NCI-H2029 treated with DMSO at 0.1 percent for 48 hours (cell line): ENCODE results near the gene RPL37A.
A peak's percentile ranks its signal among the peaks of the same experiment; 100 is the strongest.

Experiments used
- DNase-seq: peaks from one replicate; lab custom pipeline; 2025; lab: John Stamatoyannopoulos, UW

The RPL37A gene

DNA sequence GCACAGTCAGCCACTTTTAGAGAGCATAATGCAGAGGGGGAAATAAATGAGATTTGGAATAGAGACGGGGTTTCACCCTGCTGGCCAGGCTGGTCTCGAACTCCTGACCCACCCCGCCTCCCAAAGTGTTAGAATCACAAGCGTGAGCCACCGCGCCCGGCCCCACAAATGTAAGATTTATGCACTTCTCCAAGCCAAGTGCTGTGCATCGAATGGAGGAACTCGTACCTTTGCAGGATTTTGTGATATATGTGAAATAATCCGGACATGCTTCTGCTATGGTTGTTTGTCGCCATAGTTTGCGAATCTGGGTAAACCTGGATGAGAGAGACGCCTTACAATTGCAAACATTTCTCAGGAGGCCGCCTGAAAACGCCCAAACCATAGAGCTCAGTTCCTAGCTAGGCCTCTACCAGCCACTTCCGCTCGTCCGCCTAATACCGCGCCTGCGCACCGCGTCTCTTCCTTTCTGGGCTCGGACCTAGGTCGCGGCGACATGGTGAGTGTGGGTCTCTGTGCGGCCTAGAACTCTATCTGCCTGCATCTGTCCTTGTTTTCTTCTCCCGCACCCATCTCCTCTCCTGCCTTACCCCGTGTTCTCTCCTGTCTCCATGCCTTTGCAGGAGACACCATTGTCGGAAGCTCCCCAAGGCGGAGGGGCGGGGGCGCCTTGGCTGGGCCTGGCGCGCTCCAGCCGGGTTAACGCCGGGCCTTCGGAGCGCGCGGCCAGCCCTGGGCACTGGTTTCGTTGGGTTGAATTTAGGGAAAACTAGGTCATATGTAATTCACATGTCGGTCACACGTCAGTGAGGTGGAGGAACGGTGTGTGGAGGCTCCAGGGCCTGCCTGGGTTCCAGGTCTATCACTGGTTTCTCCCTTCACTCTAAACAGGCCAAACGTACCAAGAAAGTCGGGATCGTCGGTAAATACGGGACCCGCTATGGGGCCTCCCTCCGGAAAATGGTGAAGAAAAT is at the start of gene RPL37A:
Gene RPL37A, plus strand, starts transcription at position 466 of the 974 bp plus-strand sequence. Its CDS starts 31 bp downstream, at position 497.
- DNase-seq: peak; percentile 95

DNA sequence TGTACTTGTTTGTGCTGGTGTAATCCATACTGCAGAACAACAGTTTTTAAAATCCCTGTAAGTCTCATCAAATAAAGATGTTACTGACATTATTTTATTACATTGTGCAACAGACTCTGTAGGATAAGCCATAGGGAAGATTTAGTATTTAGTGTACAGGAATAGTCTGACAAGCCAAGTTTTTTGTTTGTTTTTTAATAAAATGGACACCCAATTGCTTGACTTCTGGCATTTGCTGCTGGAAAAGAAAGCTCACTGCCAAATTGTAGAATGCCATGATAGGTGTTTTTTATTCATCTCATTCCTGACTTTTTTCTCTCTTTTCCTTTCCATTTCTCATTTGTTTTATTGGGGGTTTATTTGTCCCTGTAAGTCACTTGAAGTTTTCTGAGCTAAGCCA is 48.3 kb upstream of the RPL37A start:
- DNase-seq: no peak

DNA sequence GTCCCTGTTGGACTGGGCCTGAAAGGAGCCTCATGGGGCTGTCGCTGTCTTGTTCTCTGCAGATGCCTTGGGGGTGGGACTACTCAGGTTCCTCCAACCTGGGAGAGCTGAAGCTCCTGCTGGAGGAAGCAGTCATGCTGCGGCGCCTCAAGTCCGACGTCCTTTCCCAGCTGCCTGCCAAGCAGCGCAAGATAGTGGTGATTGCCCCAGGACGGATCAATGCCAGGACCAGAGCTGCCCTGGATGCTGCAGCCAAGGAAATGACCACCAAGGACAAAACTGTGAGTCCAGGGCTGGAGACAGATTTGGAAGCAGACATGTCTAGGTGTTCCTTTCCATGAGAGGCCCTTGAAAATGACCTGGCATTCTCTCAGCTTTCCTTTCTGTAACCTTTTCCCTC is 47.9 kb upstream of the RPL37A start:
- no peak for DNase-seq

DNA sequence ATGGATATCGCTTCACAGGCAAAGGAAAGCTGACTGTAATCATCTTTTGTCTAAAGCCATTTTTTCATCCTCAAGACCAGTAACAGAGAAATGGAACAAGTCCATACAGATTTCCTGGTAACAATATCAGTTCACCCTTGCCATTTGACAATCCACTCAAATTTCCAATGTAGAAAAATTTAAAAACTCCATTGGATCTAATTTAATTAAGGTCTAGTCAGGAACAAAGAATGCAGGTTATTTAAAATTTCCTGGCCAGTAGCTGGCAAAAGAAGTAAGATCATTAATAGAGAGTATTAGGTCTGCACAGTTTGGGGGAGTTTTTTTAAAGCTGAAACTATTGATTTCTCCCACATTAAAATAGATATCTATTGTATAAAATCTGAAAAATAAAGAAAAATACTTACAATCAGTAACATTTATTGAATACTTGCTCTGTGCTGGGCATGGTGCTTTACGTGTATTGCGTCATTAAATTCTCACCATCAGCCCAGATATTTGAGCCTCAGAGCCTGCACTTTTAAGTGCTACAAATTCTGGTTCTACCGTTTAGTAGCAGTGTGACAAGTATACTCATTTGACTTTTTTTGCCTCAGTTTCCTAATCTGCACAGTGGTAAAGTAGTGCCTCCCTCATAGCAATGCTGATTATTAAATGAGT is 44.6 kb upstream of the RPL37A start:
- no peak for DNase-seq

DNA sequence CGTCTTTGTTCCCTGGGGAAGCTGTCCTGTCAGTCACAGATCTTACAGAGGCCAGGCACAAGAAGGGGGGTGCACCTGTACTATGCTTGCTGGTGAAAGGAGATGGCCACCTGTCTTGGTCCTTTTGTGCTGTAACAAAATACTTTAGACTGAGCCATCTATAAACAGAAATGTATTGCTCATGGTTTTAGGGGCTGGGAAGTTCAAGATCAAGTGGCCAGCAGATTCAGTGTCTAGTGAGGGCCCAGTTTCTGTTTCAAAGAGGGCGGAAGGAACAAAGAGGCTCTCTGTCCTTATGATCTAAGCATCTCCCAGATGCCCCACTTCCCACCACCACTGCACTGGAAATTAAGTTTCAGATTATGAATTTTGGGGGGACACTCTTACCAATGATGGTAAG is 35.5 kb upstream of the RPL37A start:
- DNase-seq: no peak

DNA sequence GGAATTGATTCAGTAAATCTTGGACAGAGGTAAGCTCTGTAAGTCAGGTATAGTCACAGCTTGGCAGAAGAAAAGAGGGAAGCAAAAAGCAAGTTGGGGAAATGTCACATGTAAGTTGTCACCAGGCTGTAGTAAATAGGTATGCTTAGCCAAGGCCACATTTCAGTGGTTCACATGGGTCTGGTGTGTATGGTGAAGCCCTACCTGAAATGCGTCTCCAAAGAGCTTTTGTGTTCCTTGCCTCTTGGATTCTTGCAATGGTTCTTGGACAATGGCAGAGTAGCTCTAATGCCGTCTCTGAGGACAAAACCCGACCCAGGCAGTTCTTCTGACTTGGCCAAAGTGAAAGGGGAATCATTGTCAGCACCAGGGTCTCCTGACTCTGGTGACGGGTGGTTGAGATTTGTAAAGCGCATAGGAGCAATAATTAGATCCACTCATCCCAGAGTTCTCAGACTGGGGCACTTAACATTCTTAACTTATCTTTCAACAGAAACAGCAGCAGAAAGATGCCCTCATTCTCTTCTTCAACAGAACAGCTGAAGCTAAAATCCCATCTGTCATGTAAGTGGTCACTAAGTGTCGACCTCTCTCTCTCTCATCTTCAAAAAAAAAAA is 34.4 kb upstream of the RPL37A start:
- no peak for DNase-seq

DNA sequence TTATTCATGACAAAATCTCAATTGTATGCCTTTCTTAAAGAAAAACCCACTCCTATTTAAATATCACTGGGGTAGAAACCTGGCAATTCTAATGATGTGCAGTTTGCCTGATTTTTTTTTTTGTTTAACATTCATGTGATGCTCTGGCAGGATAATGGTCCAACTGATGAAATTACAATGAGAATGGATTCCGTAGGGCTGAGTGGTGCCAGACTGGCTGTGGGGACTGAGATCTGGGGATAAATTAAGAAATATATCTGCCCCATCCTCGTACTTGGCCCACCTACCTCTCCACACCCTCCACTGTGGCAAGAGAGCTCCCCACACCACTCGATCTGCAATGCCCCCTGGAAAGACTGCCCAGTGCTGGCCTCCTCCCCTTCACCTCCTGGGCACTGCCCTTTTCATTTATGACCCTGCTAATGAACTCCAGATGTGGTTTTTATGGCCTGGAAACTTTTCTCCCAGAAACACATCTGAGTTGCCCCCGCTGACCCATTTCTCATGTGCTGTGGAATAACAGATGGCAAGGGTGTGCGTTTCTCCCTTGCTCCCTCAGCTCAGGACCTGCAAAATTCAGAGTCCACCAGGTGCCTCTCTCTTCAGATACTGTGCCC is 33.0 kb upstream of the RPL37A start:
- no peak for DNase-seq

DNA sequence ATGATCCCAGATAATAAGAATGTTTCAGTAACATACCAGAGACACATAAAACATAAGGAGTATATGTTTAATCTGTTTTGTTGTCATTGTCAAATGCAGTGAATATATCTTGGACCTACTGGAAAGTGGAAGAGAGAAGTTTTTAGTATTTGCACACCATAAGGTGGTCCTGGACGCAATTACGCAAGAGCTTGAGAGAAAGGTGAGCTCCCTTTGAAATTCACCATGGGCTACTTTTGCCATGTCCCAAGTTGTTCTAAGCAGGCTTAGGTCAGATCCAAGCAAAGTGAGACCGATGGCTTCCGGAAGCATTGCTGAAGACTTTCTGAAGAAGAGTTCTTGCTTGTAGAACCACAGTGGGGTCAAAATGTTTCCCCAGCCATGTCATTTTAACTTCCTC is 30.8 kb upstream of the RPL37A start:
- DNase-seq: no peak

DNA sequence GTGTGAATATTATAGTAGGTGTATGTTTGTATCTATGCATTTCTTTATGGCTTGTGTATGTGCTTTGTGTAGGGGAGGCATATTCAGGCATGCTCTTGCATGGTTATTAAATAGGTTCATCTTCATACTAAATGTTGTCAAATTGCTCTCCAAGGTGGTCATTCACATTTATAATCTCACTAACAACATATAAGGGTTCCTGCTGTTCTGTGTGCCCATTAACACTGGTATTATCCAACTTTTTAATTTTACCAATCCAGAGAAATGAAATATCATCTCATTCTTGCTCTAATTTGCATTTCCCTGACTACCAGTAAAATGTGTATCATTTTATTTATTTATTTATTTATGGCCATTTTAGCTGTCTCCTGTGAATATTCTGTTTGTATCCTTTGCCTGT is 29.0 kb upstream of the RPL37A start:
- no peak for DNase-seq

DNA sequence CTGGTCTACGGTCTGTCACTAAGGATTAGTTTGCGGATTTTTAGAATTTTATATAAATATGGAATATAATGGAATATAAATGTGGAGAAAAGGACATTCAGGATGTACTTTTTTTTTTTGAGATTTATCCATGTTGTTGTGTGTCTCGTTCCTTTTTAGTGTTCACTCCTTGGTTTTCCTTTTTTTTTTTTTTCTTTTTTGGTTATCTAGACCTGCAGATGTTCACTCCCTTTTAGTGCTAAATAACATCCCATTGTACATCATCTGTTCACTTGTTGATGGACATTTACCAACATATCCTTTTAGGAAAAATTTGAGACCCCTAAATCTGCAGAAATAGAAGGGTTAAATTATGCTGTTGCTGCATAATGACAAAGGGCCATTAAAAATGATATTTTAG is 25.5 kb upstream of the RPL37A start:
- no peak for DNase-seq

DNA sequence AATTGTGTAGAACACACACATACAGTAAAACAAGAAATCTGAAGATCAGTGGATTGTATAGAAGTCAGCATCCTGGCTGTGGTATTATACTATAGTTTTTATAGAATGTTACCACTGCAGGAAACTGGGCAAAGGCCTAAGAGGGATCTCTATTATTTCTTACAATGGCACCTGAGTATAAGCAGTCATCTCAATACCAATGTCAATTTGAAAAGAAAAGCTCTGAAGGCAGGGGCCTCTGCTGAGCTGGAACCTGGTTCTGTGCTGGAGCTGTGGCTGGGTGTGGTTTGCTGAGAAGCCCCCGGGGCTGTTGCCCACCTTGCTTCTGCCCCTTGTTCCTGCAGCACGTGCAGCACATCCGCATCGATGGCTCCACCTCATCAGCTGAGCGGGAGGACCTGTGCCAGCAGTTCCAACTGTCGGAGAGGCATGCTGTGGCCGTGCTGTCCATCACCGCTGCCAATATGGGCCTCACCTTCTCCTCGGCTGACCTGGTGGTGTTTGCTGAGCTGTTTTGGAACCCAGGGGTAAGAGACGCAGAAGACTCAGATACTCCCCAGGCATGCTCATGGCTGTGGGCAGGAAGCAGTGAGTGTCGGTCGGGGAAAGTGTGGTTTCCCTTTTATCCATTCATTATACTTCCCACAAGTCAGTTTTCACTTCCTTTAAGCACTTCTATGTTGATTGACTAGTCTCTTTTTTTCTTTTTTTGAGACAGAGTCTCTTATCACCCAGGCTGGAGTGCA is 23.5 kb upstream of the RPL37A start:
- DNase-seq: no peak

DNA sequence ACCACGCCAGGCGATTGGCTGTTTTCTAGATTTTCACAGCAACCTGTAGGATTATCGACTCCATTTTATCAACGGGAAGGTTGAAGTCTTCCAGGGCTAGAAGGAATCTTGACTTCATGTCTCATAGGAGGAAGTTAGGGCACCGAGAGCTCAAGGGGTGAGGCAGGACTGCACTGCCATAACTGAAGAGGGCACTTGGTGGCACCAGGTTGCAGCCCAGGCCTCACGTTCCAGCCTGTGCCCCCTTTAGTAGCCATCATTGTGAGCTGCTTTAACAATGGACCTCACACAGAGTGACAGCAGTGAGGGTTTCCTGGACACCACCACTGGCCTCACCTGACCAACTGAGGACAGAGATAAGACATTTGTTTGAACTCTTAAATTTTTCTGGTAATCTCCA is 22.9 kb upstream of the RPL37A start:
- DNase-seq: no peak

DNA sequence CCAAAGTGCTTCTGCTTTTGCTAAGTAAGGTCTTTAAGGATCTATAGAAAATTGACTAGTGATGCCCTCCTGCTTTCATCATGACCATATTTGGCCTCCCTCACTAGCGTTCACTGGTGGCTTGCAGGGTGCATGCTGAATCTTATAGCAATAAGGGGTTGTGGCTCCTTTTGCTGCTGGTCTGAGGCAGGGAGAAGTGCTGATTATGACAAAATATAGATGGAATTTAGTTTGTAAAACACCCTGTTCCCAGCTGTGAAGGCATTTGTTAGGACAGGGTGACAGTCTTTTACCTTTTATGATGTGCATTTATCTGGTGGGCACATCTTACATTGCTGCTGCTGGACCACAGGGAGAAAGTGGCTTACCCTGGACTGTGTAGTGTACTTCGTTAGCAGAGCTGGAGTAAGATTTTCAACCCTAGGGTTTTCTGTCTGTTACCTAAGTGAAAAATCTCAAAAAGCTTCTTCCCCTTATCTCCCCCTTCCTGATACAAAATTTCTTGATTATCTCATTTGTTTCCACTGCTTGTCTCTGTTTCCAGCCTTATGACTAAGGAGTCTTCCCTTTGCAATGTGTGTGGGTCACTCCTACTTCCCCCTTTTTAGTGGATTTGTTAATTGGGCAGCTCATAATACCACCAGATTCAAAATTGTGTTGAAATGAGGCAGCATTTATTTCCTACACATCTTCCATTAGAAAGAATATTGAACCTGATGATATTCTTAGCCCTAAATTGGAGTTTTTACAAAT is 21.2 kb upstream of the RPL37A start:
- DNase-seq: no peak

DNA sequence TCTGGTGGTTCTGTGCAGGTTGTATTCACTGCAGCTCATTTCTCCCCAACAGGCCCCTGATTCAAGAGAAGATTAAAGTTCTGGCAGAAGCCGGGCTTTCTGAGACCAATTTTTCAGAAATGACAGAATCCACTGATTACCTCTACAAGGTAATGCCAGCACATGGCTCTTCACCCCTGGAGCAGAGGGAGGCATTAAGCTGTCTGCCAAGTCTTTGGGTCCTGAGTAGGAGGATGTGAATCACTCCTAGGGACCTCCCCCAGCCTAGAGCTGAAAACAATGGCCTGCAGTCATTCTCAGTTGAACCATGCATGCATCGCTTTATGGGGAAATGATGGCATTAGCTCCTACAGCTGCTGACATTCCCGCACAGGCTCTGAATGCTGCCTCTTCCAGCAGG is 20.5 kb upstream of the RPL37A start:
- DNase-seq: no peak

DNA sequence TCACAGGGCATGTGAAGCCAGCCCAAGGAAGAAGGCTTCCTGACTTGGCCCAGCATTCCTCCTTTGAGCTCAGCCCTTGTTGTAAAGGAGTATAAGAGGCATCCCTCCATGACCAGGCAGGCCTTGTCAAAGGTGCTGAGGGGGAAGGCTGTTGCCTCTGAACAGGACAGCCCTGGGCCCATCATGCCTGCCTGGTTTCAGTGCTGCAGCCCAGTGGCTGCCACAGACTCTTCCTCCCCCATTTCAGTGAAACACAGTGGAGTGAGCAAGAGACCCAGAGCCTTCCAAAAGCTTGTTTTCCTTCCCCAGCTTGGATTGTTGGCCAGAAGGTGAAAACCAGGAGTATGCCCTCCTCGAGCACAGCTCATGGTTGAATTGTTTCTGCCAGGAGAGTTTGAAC is 19.9 kb upstream of the RPL37A start:
- no peak for DNase-seq

DNA sequence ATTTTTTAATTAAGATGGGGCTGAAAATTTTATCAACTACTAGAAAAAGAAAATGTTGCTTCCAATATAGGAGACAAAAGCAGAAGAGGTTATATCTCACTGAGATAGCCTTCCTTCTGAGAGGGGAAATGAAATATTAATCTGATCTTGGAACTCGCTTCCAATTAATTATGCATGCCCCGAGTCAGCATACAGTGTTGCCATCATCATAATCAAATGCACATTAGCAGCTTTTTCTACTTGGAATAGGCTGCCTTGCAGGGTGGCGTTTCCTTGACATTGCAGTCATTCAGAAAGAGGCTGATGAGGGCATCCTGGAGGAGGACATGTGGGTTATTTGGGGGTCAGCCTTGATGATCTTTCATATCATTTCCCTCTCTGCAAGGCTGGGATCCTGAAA is 18.4 kb upstream of the RPL37A start:
- no peak for DNase-seq

DNA sequence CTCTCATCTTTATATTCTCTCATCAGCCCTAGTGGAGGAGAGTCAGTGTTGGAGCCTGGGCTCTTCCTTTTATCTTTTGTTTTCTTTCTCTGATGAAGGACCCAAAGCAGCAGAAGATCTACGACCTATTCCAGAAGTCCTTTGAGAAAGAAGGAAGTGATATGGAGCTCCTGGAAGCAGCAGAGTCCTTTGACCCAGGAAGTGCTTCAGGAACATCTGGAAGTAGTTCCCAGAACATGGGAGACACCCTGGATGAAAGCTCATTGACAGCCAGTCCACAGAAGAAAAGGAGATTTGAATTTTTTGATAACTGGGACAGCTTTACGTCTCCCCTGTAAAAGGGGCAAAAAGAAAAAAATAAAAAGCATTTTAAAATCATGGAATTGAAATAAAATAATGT is 16.0 kb upstream of the RPL37A start:
- DNase-seq: no peak

DNA sequence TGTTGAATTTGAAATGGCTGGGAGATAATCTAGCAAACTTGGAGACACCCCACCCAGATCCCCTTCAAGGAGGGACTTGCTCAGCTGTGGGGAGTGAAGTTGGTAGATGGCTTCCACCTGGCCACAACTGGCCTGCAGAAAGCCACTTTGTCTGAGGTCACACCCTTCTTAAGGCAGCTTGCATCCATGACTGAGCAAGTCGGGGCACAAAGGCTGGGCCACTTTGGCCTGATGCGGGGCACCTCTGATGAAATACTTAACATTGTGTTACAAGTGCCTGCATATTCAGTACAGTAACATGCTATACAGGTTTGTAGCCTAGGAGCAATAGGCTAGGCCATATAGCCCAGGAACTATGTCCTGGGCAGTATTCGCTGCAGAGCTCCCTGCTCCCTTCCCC is 13.4 kb upstream of the RPL37A start:
- no peak for DNase-seq

DNA sequence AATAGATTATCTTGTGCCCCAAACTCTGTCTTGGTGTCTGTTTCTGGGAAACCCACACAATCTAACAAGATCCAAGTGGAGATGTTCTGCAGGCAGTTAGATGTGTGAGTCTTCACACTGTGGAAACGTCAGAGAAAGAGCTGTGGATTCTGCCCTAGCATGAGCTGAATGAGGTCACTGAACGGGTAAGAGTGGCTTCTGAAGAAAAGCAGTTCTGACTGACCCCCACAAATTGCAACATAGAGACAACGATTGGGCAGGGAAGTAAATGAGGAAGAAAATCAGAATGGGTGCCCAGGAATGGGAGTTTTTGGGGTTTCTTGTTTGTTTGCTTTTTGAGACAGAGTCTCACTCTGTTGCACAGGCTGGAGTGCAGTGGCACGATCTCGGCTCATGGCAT is 12.9 kb upstream of the RPL37A start:
- DNase-seq: no peak

DNA sequence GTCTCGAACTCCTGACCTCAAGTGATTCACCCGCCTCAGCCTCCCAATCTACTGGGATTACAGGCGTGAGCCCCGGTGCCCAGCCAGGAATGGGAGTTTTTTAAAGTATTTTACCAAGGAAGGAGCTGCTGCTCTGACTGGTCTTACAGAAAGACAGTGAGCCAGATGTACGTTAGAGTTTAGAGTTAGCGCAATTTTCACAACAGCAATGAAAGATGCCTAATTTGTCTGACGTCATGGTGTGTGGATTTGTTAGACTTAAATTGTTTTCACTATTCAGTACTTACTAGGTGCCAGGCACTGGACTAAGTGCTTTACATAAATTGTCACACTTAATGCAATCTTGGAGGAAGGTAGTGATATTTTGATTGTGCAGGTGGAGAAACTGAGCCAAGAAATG is 12.4 kb upstream of the RPL37A start:
- DNase-seq: no peak

DNA sequence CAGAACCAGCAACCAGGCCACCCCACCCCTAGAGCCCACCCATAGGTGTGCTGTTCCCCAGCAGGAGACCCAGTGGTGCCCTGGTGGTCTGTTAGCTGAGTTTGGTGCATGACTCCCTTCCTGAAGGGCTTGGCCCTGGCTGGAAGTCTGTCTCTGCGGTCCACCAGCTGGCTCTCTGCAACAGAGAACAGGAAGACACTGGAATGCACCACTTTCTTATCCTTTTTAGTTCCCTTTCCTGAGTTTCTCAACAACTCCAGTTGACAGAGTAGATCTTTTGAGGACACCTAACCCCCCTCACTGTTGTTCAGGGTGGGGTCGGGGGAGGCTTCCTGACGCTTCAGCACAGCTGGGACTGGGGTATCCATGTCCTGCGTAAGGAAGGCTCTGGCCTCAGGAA is 11.9 kb upstream of the RPL37A start:
- no peak for DNase-seq
